ENCODE measurements around the gene CNTNAP5.

- no peak for TF ChIP-seq YY1 (IDR thresholded peaks at IDR 0.05; ENCODE audit: insufficient read depth, insufficient read length)
- TF ChIP-seq SUZ12 (IDR thresholded peaks at IDR 0.05; ENCODE audit: extremely low read depth, insufficient read depth, insufficient read length): no peak
- no peak for TF ChIP-seq ZNF274 (IDR thresholded peaks at IDR 0.05; ENCODE audit: low read depth, low read length)
Measured at GRCh38 chr2:124584615-124585014, 559.5 kb downstream of the CNTNAP5 start.
